Right forelimb (tissue), 1 donor: ENCODE measurements around the gene CFAP97D1.

Experiments
- DNase-seq: peaks from one replicate; pipeline ENCODE4 v3.0.0-alpha.2; 2018

The CFAP97D1 gene

GRCh38 chr17:43800736-43801135 lies 20.5 kb downstream of the CFAP97D1 start:
- DNase-seq: no peak

DNA sequence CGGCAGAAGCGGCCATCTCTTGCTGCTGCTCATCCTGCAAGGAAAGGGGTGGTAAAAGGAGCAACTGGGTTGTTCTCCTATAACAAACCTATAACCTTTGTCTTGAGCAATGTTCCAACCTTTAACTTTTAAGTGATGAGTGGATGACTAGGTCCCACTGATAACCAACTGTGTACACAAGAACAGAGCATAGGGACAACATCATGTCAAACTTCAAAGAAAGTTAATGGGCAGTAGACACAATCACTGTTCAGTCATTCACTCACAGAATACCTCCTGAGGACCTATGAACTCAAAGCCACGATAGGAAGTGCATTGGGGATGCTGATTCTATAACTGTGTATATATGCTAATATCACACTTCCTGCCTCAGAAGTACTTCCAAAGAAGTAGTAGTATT lies 21.6 kb downstream of the CFAP97D1 start:
- DNase-seq: no peak

DNA sequence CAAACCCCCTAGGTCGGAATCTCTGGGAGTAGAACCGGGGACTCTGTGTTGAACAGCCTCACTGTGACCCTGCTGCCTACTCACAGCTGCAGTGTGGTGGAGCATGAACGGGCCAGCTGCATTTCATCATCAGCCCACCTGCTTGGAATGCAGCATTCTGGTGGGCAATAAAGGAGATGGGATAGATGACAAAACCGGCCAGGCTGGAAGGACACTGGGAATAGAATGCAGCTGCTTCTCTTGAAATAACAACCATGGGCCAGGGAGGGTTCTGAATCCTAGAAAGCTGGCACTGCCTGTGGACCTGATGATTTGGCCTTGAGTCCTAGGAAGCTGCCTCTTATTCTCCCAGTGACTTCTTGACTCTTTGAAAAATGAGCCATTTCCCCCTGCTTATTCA lies 23.5 kb downstream of the CFAP97D1 start:
- DNase-seq: no peak

DNA sequence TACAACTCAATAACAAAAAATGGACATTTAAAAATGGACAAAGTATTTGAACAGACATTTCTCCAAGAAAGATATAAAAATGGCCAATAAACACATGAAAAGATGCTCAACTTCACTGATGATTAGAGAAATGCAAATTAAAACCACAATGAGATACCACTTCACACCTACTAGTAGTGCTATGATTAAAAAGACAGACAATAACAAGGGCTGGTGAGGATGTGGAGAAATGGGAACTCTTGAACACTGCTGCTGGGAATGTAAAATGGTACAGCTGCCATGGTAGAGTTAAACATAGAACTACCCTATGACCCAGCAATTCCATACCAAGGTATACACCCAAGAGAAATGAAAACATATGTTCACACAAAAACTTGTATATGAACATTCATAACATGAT lies 24.9 kb downstream of the CFAP97D1 start:
- DNase-seq: no peak

DNA sequence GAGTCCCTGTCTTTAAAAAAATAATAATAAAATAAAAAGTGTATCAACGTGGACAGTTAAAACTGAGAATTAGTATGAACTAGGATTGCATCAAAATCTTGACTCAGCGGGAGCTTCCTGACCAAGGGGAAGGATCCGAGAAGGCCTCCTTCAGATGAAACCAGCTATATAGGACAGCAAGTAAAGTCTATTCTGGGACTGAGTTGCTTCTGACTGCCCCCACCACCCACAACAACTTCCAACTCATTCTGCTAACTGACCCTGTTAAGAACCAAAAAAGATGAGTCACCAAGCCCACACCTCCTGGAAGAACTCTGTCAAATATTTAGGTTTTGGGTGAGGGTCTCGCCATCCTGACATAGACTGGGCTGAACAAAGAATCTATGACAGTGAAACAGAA lies 27.8 kb downstream of the CFAP97D1 start:
- DNase-seq: no peak

- DNase-seq: no peak
Observed at GRCh38 chr17:43809121-43809520, 28.9 kb downstream of the CFAP97D1 start.

DNA sequence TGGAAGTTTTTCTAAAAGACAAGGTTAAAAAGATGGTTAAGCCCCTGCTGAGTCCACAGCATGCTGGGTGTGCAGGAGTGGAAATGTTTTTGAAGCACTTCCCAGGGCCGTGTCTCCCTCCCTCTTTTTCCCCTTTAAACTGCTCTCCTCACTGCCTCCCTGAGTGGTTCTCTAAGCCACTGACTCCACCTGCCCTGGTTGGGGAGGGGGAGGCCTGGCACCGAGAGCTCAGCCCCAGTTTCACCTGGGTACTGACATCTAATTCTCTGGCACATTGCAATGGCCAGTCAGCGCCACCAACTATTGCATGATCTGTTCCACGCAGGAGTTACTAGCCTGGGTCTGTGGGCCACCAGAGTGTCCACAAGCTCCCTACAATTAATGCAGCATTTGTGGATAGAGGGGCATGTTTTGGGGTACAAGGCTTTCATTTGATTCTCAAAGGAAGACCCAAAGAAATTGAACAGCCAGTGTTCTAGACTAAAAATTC lies 30.0 kb downstream of the CFAP97D1 start:
- DNase-seq: no peak

GRCh38 chr17:43810823-43811222 lies 30.6 kb downstream of the CFAP97D1 start:
- DNase-seq: no peak

GRCh38 chr17:43812396-43813265 lies 32.4 kb downstream of the CFAP97D1 start:
- DNase-seq: no peak

GRCh38 chr17:43813386-43813785 lies 33.2 kb downstream of the CFAP97D1 start:
- DNase-seq: no peak

GRCh38 chr17:43814026-43814425 lies 33.8 kb downstream of the CFAP97D1 start:
- DNase-seq: no peak

GRCh38 chr17:43814714-43815113 lies 34.5 kb downstream of the CFAP97D1 start:
- DNase-seq: no peak

- DNase-seq: no peak
Observed at GRCh38 chr17:43816336-43817320, 36.4 kb downstream of the CFAP97D1 start.

- DNase-seq: no peak
Observed at GRCh38 chr17:43817826-43818225, 37.6 kb downstream of the CFAP97D1 start.

- no peak for DNase-seq
Observed at GRCh38 chr17:43818966-43819365, 38.7 kb downstream of the CFAP97D1 start.

DNA sequence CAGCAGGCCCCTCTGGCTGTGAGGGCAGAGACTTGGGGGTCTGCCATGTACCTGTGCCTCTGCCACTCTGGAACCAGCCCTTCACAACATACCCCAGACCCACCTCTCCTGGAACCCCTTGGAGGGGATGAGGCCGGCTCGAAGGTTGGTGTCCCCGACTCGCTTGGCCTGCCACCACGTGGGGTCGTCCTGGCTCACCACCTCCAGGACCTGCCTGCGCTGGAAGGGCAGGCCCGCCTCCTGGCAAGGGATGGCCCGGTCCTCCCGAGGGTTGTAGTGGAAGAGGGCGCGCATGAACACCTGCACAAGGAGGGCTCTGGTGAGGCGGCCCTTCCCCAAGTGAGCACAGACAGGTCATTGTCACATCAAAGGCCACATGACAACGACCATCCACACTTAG lies 40.5 kb downstream of the CFAP97D1 start:
- DNase-seq: no peak

- no peak for DNase-seq
Observed at GRCh38 chr17:43822570-43823190, 42.4 kb downstream of the CFAP97D1 start.

- no peak for DNase-seq
Observed at GRCh38 chr17:43823350-43824084, 43.3 kb downstream of the CFAP97D1 start.

GRCh38 chr17:43825567-43825966 lies 45.3 kb downstream of the CFAP97D1 start:
- DNase-seq: no peak

- DNase-seq: no peak
Observed at GRCh38 chr17:43826206-43826605, 46.0 kb downstream of the CFAP97D1 start.

DNA sequence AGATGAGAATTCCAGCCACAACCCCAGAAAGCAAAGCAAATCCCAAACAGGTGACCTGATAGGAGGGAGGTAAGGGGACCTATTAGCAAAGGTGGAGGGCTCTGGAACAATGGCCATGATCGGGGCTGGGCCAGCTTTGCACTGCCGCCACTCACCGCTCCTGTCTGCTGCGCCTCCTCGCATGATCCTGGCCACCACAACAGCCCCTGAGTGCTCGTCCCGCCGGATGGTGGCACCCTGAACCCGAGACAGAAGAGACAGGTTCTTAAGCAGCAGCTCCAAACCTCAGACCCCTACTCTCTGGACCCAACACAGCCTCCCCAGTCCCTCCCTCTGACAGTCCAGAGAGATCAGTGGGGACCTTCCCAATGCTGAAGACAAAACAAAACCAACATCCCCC lies 47.4 kb downstream of the CFAP97D1 start:
- DNase-seq: no peak

DNA sequence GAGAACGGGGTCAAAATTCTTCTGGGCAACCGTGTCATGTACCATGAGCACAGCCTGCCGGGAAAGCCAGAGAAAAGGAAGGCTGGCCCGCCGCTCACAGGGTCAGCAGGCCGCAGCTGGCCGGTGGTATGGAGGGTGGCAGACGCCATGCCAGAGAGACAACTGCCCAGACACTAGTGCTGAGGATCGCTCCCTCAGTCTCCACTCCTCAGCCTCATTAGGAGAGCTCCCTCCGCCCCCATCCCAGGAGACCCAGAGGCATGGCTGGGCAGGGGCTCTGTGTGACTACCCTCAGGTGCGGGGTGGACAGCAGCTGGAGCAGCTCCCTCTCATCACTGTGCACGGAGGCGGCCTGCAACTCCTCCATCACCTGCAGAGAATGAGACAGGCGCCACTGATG lies 49.5 kb downstream of the CFAP97D1 start:
- DNase-seq: no peak
